Transverse colon (tissue), 4 donors: ENCODE measurements around the gene TTLL9.

Experiments used
- POLR2A ChIP-seq: fragments of 450-650 bp; IDR thresholded peaks from one replicate; pipeline ENCODE4 v1.6.1; 2016; ENCODE audit warnings: antibody characterized with exemption, mild to moderate bottlenecking, moderate library complexity
- POLR2AphosphoS5 ChIP-seq, 3 donors: sonication (generic); formaldehyde crosslinking; IDR thresholded peaks; one replicate each; pipeline ENCODE4 v1.6.1; 2016; ENCODE audit warnings: antibody characterized with exemption in 3 of 3
- TF ChIP-seq, protein P1 (sequence below), 5 experiments: fragments of 200-600 bp in 3 of 5; fragments of 450-650 bp in 2 of 5; sonication (generic) in 3 of 5; IDR thresholded peaks; 1 replicate in 2 of 5; 2 replicates in 3 of 5; pipeline ENCODE4 v1.5.1; 2016 to 2017; ENCODE audit warnings: antibody characterized with exemption in 5 of 5, inconsistent platforms in 3 of 5, mild to moderate bottlenecking in 2 of 5, moderate library complexity in 1 of 5

DNA sequence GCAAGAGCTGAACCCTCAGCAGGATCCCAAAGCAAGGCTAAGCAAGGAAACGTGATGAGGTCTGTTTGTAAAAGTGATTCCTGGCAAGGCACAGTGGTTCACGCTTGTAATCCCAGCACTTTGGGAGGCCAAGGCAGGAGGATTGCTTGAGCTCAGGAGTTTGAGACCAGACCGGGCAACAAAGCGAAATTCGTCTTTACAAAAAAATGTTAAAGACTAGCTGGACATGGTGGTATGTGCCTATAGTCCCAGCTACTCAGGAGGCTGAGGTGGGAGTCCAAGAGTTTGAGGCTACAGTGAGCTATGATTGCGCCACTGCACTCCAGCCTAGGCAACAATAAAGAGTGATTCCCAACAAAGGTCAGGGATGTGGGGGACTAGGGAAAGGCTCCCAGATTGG, 93.5 kb downstream of the TTLL9 start:
- TF ChIP-seq, protein P1, sequence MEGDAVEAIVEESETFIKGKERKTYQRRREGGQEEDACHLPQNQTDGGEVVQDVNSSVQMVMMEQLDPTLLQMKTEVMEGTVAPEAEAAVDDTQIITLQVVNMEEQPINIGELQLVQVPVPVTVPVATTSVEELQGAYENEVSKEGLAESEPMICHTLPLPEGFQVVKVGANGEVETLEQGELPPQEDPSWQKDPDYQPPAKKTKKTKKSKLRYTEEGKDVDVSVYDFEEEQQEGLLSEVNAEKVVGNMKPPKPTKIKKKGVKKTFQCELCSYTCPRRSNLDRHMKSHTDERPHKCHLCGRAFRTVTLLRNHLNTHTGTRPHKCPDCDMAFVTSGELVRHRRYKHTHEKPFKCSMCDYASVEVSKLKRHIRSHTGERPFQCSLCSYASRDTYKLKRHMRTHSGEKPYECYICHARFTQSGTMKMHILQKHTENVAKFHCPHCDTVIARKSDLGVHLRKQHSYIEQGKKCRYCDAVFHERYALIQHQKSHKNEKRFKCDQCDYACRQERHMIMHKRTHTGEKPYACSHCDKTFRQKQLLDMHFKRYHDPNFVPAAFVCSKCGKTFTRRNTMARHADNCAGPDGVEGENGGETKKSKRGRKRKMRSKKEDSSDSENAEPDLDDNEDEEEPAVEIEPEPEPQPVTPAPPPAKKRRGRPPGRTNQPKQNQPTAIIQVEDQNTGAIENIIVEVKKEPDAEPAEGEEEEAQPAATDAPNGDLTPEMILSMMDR (IDR thresholded peaks at IDR 0.05), result no peak
- TF ChIP-seq POLR2A (no peak), POLR2AphosphoS5 (IDR thresholded peaks at IDR 0.05) (no peak)
